ENCODE data around the gene ABCC4.
"Not testable (repeated sequence)": the region's sequence is repeated elsewhere in the genome, so short reads cannot be mapped to it uniquely, and the experiment has no call there.

The ABCC4 gene

GRCh38 chr13:95296326-95296925, 4.8 kb downstream of the ABCC4 start:
- no peak for DNase-seq

GRCh38 chr13:95295026-95295425, 6.2 kb downstream of the ABCC4 start:
- no peak for DNase-seq

GRCh38 chr13:95292622-95293021, 8.6 kb downstream of the ABCC4 start:
- no peak for DNase-seq

GRCh38 chr13:95289901-95290300, 11.3 kb downstream of the ABCC4 start:
- DNase-seq: not testable (repeated sequence)

- no peak for DNase-seq
Observed at GRCh38 chr13:95289020-95289444, 12.2 kb downstream of the ABCC4 start.

GRCh38 chr13:95284436-95284835, 16.8 kb downstream of the ABCC4 start:
- DNase-seq: no peak

- no peak for DNase-seq
Observed at GRCh38 chr13:95279016-95279415, 22.2 kb downstream of the ABCC4 start.

GRCh38 chr13:95276037-95276505, 25.2 kb downstream of the ABCC4 start:
- no peak for DNase-seq

- DNase-seq: no peak
Observed at GRCh38 chr13:95275322-95276036, 25.8 kb downstream of the ABCC4 start.

- DNase-seq: not testable (repeated sequence)
Observed at GRCh38 chr13:95273592-95274132, 27.6 kb downstream of the ABCC4 start.

GRCh38 chr13:95272076-95272475, 29.2 kb downstream of the ABCC4 start:
- not testable (repeated sequence) for DNase-seq

GRCh38 chr13:95269756-95270155, 31.5 kb downstream of the ABCC4 start:
- DNase-seq: no peak

GRCh38 chr13:95268343-95269065, 32.7 kb downstream of the ABCC4 start:
- DNase-seq: not testable (repeated sequence)

GRCh38 chr13:95267662-95268342, 33.4 kb downstream of the ABCC4 start:
- no peak for DNase-seq

GRCh38 chr13:95264225-95264624, 37.0 kb downstream of the ABCC4 start:
- no peak for DNase-seq

- no peak for DNase-seq
Observed at GRCh38 chr13:95262837-95263384, 38.3 kb downstream of the ABCC4 start.

GRCh38 chr13:95261956-95262355, 39.3 kb downstream of the ABCC4 start:
- no peak for DNase-seq

- DNase-seq: no peak
Observed at GRCh38 chr13:95260031-95260525, 41.2 kb downstream of the ABCC4 start.

GRCh38 chr13:95258619-95259194, 42.5 kb downstream of the ABCC4 start:
- no peak for DNase-seq

GRCh38 chr13:95258098-95258497, 43.2 kb downstream of the ABCC4 start:
- no peak for DNase-seq

- no peak for DNase-seq
Observed at GRCh38 chr13:95256091-95256490, 45.2 kb downstream of the ABCC4 start.
